HCT116 (cell line): ENCODE results near the gene RASL11B. TPM values are rescaled to one million over a fixed set of nuclear protein-coding genes. Genes with fewer than 3 reads are reported as not detected.

Source experiments
- ATAC-seq: fragments of 200-7000 bp; cut with Tn5 transposase; 2 replicates; pipeline ENCODE4 v1.9.1; 2020; ENCODE audit warnings: mild to moderate bottlenecking, moderate library complexity
- BruUV-seq: library from RNA; stranded (reverse); fragments of 400-500 nt; replicated peaks from 2 replicates; lab custom pipeline; 2021; lab: Mats Ljungman, UMichigan
- CTCF ChIA-PET: fragments of 300-600 bp; sonication (Branson Sonifier 250); formaldehyde crosslinking; loops from one replicate; lab custom pipeline; 2021; ENCODE audit warnings: antibody characterized with exemption; lab: Charles Lee
- POLR2A ChIA-PET: fragments of 300-600, 350-600 bp; sonication (Branson Sonifier 250); formaldehyde crosslinking; loops from one replicate; lab custom pipeline; 2021; ENCODE audit warnings: antibody characterized with exemption; lab: Charles Lee
- RAD21 ChIA-PET, 2 experiments: fragments of 300-600 bp; sonication (Branson Sonifier 250); formaldehyde crosslinking; loops; one replicate each; lab custom pipeline; 2023; ENCODE audit warnings: low total read pairs in 2 of 2; ENCODE audit not compliant: uncharacterized antibody in 2 of 2, unreplicated experiment in 2 of 2, low non-redundant PET in 1 of 2; lab: Charles Lee
- DNase-seq: peaks from one replicate; pipeline ENCODE4 v3.0.0-alpha.2; 2010; ENCODE audit warnings: low read depth, low spot score
- H2AFZ ChIP-seq: fragments of 200-600 bp; shearing (Covaris generic), sonication (generic); 2 replicates; pipeline ENCODE4 v1.6.1; 2017; ENCODE audit warnings: low read depth, mixed run types, mixed read lengths, antibody characterized with exemption, low read length; ENCODE audit not compliant: poor library complexity, severe bottlenecking
- H3K27ac ChIP-seq: 2 replicates; pipeline ENCODE4 v1.5.1; 2012; ENCODE audit warnings: low read depth, low read length
- H3K27me3 ChIP-seq: fragments of 200-600 bp; sonication (generic); 2 replicates; pipeline ENCODE4 v1.6.1; 2016; ENCODE audit warnings: mixed run types, low read length, mixed read lengths; ENCODE audit not compliant: insufficient read depth
- H3K36me3 ChIP-seq, 2 experiments: fragments of 200-500 bp in 1 of 2; fragments of 200-600 bp in 1 of 2; sonication (Bioruptor generic) in 1 of 2; sonication (generic) in 1 of 2; 2 replicates each; pipeline versions ENCODE4 v1.5.1 to v1.6.1; 2014 to 2016; ENCODE audit warnings: low read length in 2 of 2, inconsistent platforms in 1 of 2, mixed read lengths in 1 of 2, mixed run types in 1 of 2; ENCODE audit not compliant: insufficient read depth in 2 of 2, control insufficient read depth in 1 of 2
- H3K4me1 ChIP-seq, 2 experiments: fragments of 200-600 bp in 1 of 2; sonication (generic) in 1 of 2; 2 replicates each; pipeline versions ENCODE4 v1.5.1 to v1.6.1; 2012 to 2017; ENCODE audit warnings: low read length in 2 of 2, inconsistent platforms in 1 of 2, mild to moderate bottlenecking in 1 of 2, mixed read lengths in 1 of 2, mixed run types in 1 of 2, moderate library complexity in 1 of 2; ENCODE audit not compliant: insufficient read depth in 2 of 2, control insufficient read depth in 1 of 2
- H3K4me2 ChIP-seq: fragments of 200-600 bp; sonication (generic); 2 replicates; pipeline ENCODE4 v1.6.1; 2017; ENCODE audit warnings: mixed run types, low read length, mixed read lengths
- H3K4me3 ChIP-seq, 2 experiments: fragments of 200-600 bp in 1 of 2; sonication (generic) in 1 of 2; replicated peaks in 1 of 2; 2 replicates each; pipeline ENCODE4 v1.5.1; 2011 to 2016; ENCODE audit warnings: low read length in 2 of 2, control low read depth in 1 of 2, low read depth in 1 of 2, mild to moderate bottlenecking in 1 of 2, mixed read lengths in 1 of 2, mixed run types in 1 of 2
- H3K79me2 ChIP-seq: fragments of 200-600 bp; sonication (generic); 2 replicates; pipeline ENCODE4 v1.6.1; 2017; ENCODE audit warnings: mild to moderate bottlenecking, mixed run types, low read length, moderate library complexity, mixed read lengths; ENCODE audit not compliant: insufficient read depth
- H3K9ac ChIP-seq: fragments of 200-600 bp; sonication (generic); 2 replicates; pipeline ENCODE4 v1.6.1; 2016; ENCODE audit warnings: low read length, mixed read lengths
- H3K9me2 ChIP-seq: fragments of 200-600 bp; sonication (generic), shearing (Covaris generic); 2 replicates; pipeline ENCODE4 v1.6.1; 2017; ENCODE audit warnings: mixed run types, mild to moderate bottlenecking, moderate library complexity; ENCODE audit not compliant: insufficient read depth
- H3K9me3 ChIP-seq, 2 experiments: fragments of 200-500 bp in 1 of 2; fragments of 200-600 bp in 1 of 2; sonication (Bioruptor generic) in 1 of 2; sonication (generic) in 1 of 2; 2 replicates each; pipeline ENCODE4 v1.6.1; 2014 to 2017; ENCODE audit warnings: low read length in 2 of 2, mixed read lengths in 2 of 2, inconsistent platforms in 1 of 2, low read depth in 1 of 2, mild to moderate bottlenecking in 1 of 2, mixed run types in 1 of 2, moderate library complexity in 1 of 2; ENCODE audit not compliant: control insufficient read depth in 1 of 2, insufficient read depth in 1 of 2
- H4K20me1 ChIP-seq: fragments of 200-600 bp; sonication (generic), shearing (Covaris generic); 2 replicates; pipeline ENCODE4 v1.6.1; 2017; ENCODE audit warnings: mixed run types, mild to moderate bottlenecking, moderate library complexity; ENCODE audit not compliant: insufficient read depth
- ATF3 ChIP-seq: IDR thresholded peaks from 2 replicates; pipeline ENCODE4 v1.6.1; 2012
- CEBPB ChIP-seq: IDR thresholded peaks from 2 replicates; pipeline ENCODE4 v1.6.1; 2012; ENCODE audit warnings: low read depth
- EZH2phosphoT487 ChIP-seq: fragments of 200-600 bp; IDR thresholded peaks from 2 replicates; pipeline ENCODE4 v1.6.1; 2018; ENCODE audit warnings: antibody characterized with exemption, borderline replicate concordance
- FOSL1 ChIP-seq: IDR thresholded peaks from 2 replicates; pipeline ENCODE4 v1.6.1; 2012; ENCODE audit warnings: low read depth
- MAX ChIP-seq: IDR thresholded peaks from 2 replicates; pipeline ENCODE4 v1.6.1; 2012
- POLR2AphosphoS5 ChIP-seq: IDR thresholded peaks from 2 replicates; pipeline ENCODE4 v1.6.1; 2011; ENCODE audit warnings: mild to moderate bottlenecking, low read depth, low read length, moderate library complexity
- REST ChIP-seq: IDR thresholded peaks from 2 replicates; pipeline ENCODE4 v1.6.1; 2012; ENCODE audit warnings: low read depth
- SRF ChIP-seq: IDR thresholded peaks from 2 replicates; pipeline ENCODE4 v1.6.1; 2012; ENCODE audit warnings: low read depth
- TCF7L2 ChIP-seq: IDR thresholded peaks from 2 replicates; pipeline ENCODE4 v1.7.0; 2011; ENCODE audit warnings: borderline replicate concordance, inconsistent platforms; ENCODE audit not compliant: insufficient read depth, insufficient read length; ENCODE audit errors: extremely low read depth
- YY1 ChIP-seq: IDR thresholded peaks from 2 replicates; pipeline ENCODE4 v1.6.1; 2011; ENCODE audit warnings: low read length, low read depth, moderate library complexity, mild to moderate bottlenecking; ENCODE audit not compliant: insufficient replicate concordance; ENCODE audit errors: extremely low read depth
- ZBTB33 ChIP-seq: IDR thresholded peaks from 2 replicates; pipeline ENCODE4 v1.6.1; 2011; ENCODE audit warnings: mild to moderate bottlenecking, low read length, moderate library complexity; ENCODE audit not compliant: insufficient replicate concordance; ENCODE audit errors: extremely low read depth
- ZFX ChIP-seq: fragments of 450-650 bp; IDR thresholded peaks from 2 replicates; pipeline ENCODE4 v1.6.1; 2017
- intact Hi-C: fragments of 100-400 bp; cut with micrococcal nuclease; formaldehyde crosslinking; loops from 2 replicates; pipeline ENCODE4 v1.10.0; 2022
- total RNA-seq: library from RNA; stranded (reverse); gene quantifications from one replicate; pipeline ENCODE4 v1.2.1, GENCODE V29; 2021; ENCODE audit not compliant: unreplicated experiment

The RASL11B gene
- total RNA-seq, 1 experiment from 2014 or later = 0.34 TPM

- ChIA-PET RAD21 (no interaction called here), CTCF (no interaction called here), POLR2A (no interaction called here)
- Histone ChIP-seq H3K79me2 (no peaks in the 10 kb centered on the region), H3K9ac (no peak overlapping the region), H3K27me3 (no peaks in the 10 kb centered on the region), H3K9me3 (no peaks in the 10 kb centered on the region), H4K20me1 (no peaks in the 10 kb centered on the region), H3K4me1 (peaks cover 4 to 5% of the 10 kb centered on the region in 2 experiments; a peak in 2 of 4 replicates), H2AFZ (no peak overlapping the region), H3K36me3 (no peaks in the 10 kb centered on the region), H3K4me2 (no peak overlapping the region), H3K4me3 (no peak overlapping the region), H3K27ac (no peak overlapping the region), H3K9me2 (no peaks in the 10 kb centered on the region)
- no peak for ATAC-seq
- no peak for TF ChIP-seq REST
- TF ChIP-seq YY1 = no peak
- no peak for TF ChIP-seq SRF
- no peak for TF ChIP-seq ZFX
- TF ChIP-seq ATF3 = no peak
- no peak for TF ChIP-seq TCF7L2
- TF ChIP-seq POLR2AphosphoS5 = no peak
- no peak for TF ChIP-seq CEBPB
- no peak for TF ChIP-seq FOSL1
- no peak for TF ChIP-seq EZH2phosphoT487
- no peak for TF ChIP-seq MAX
- TF ChIP-seq ZBTB33 = no peak
- no TSS peak for BruUV-seq
- DNase-seq = no peak
- intact Hi-C loops = no loop called here
Observed at GRCh38 chr4:52877694-52878093, 15.6 kb downstream of the RASL11B start.
